GM12878 (cell line): ENCODE measurements around the gene EEFSEC. TPM values are rescaled to one million over a fixed set of nuclear protein-coding genes. Genes with fewer than 3 reads are reported as not detected.

ENCODE experiments used
- ATAC-seq: fragments of 200-7000 bp; cut with Tn5 transposase; 3 replicates; pipeline ENCODE4 v1.9.1; 2020; ENCODE audit warnings: mild to moderate bottlenecking, moderate library complexity
- BruUV-seq: library from RNA; stranded (reverse); fragments of 400-500 nt; replicated peaks from 2 replicates; lab custom pipeline; 2021; lab: Mats Ljungman, UMichigan
- CTCF ChIA-PET: fragments of 300-600 bp; sonication (Branson Sonifier 250); formaldehyde crosslinking; extraction: SDS; loops from one replicate; lab custom pipeline; 2021; ENCODE audit warnings: inconsistent platforms; lab: Yijun Ruan, JAX
- POLR2A ChIA-PET: fragments of 350-600 bp; formaldehyde crosslinking; extraction: SDS; loops from one replicate; lab custom pipeline; 2021; ENCODE audit warnings: inconsistent platforms; lab: Charles Lee
- RAD21 ChIA-PET: fragments of 300-600 bp; sonication (Branson Sonifier 250); formaldehyde crosslinking; loops from one replicate; lab custom pipeline; 2023; ENCODE audit warnings: antibody characterized with exemption; ENCODE audit not compliant: unreplicated experiment; lab: Charles Lee
- SMC1A ChIA-PET: fragments of 300-600 bp; sonication (Branson Sonifier 250); formaldehyde crosslinking; loops from one replicate; lab custom pipeline; 2023; ENCODE audit not compliant: unreplicated experiment, uncharacterized antibody; lab: Charles Lee
- DNase-seq: peaks from one replicate; pipeline ENCODE4 v3.0.0-alpha.2; 2011; ENCODE audit warnings: low read depth, low spot score
- FAIRE-seq: peaks from 3 replicates; lab custom pipeline; 2011; peaks lifted over from hg19 to GRCh38; lab: Jason Lieb, UNC
- H2AFZ ChIP-seq: 2 replicates; pipeline ENCODE4 v1.6.0; 2011; ENCODE audit warnings: low read depth, low read length, control low read depth; ENCODE audit not compliant: control insufficient read depth
- H3K27ac ChIP-seq: 2 replicates; pipeline ENCODE4 v1.5.1; 2011; ENCODE audit warnings: control low read depth; ENCODE audit not compliant: control insufficient read depth, insufficient read depth
- H3K27me3 ChIP-seq, 2 experiments: replicated peaks in 1 of 2; 2 replicates each; pipeline versions ENCODE4 v1.6.0 to v1.6.1; 2011; ENCODE audit warnings: low read length in 1 of 2; ENCODE audit not compliant: control insufficient read depth in 2 of 2, insufficient read depth in 2 of 2
- H3K36me3 ChIP-seq, 2 experiments: 2 replicates each; pipeline ENCODE4 v1.5.1; 2011; ENCODE audit warnings: low read length in 1 of 2; ENCODE audit not compliant: control insufficient read depth in 2 of 2, insufficient read depth in 2 of 2
- H3K4me1 ChIP-seq: 2 replicates; pipeline ENCODE4 v1.6.1; 2011; ENCODE audit warnings: mild to moderate bottlenecking, low read length, moderate library complexity, mixed read lengths; ENCODE audit not compliant: control insufficient read depth, insufficient read depth
- H3K4me2 ChIP-seq: 2 replicates; pipeline ENCODE4 v1.6.0; 2011; ENCODE audit warnings: control low read depth; ENCODE audit not compliant: control insufficient read depth, insufficient read depth
- H3K4me3 ChIP-seq: fragments of 200-600 bp; sonication (generic); 2 replicates; pipeline ENCODE4 v1.5.1; 2016
- H3K79me2 ChIP-seq: 2 replicates; pipeline ENCODE4 v1.6.0; 2011; ENCODE audit warnings: low read length; ENCODE audit not compliant: control insufficient read depth, insufficient read depth
- H3K9ac ChIP-seq: 2 replicates; pipeline ENCODE4 v1.8.0; 2011; ENCODE audit warnings: low read length, control low read depth, mixed read lengths; ENCODE audit not compliant: control insufficient read depth, insufficient read depth
- H3K9me3 ChIP-seq: replicated peaks from 3 replicates; pipeline ENCODE4 v1.5.1; 2011; ENCODE audit warnings: mild to moderate bottlenecking, low read length; ENCODE audit not compliant: control insufficient read depth, insufficient read depth
- H4K20me1 ChIP-seq: 2 replicates; pipeline ENCODE4 v1.6.0; 2011; ENCODE audit not compliant: control insufficient read depth, insufficient read depth
- ASH2L ChIP-seq: fragments of 300-600, 200-600 bp; sonication (generic); IDR thresholded peaks from 2 replicates; pipeline ENCODE4 v1.6.1; 2017; ENCODE audit warnings: low read depth, mild to moderate bottlenecking, borderline replicate concordance
- MTA2 ChIP-seq: fragments of 450-650 bp; IDR thresholded peaks from 2 replicates; pipeline ENCODE4 v1.6.1; 2016; ENCODE audit warnings: low read depth, mild to moderate bottlenecking, moderate library complexity
- POLR2A ChIP-seq: IDR thresholded peaks from 2 replicates; pipeline ENCODE4 v1.6.1; 2011; ENCODE audit warnings: low read depth, mild to moderate bottlenecking, low read length
- RB1 ChIP-seq: fragments of 450-650 bp; formaldehyde crosslinking; IDR thresholded peaks from 2 replicates; pipeline ENCODE4 v1.6.1; 2017; ENCODE audit warnings: mild to moderate bottlenecking, borderline replicate concordance
- RFX5 ChIP-seq: IDR thresholded peaks from 2 replicates; pipeline ENCODE4 v1.6.1; 2011; ENCODE audit warnings: low read depth, low read length, improper control_type of control experiment
- SUZ12 ChIP-seq: fragments of 200-600 bp; sonication (generic); IDR thresholded peaks from one replicate; pipeline ENCODE4 v1.6.1; 2018; ENCODE audit warnings: antibody characterized with exemption, mild to moderate bottlenecking; ENCODE audit not compliant: unreplicated experiment
- WGBS: methylation state at CpG from one replicate; pipeline ENCODE4 v1.1.6; 2016; ENCODE audit warnings: low lambda C conversion rate; ENCODE audit not compliant: insufficient replicate concordance, insufficient coverage; ENCODE audit errors: missing lambda C conversion rate; 5-methylcytosine and 5-hydroxymethylcytosine counted together
- in situ Hi-C: fragments of 300-500 bp; cut with MboI; formaldehyde crosslinking; loops from 9 replicates; pipeline ENCODE4 v1.14.3; 2018; ENCODE audit warnings: mixed read lengths
- intact Hi-C: fragments of 100-400 bp; cut with micrococcal nuclease; formaldehyde crosslinking; loops from one replicate; pipeline ENCODE4 v1.14.2; 2022; ENCODE audit not compliant: unreplicated experiment
- polyA plus RNA-seq, 11 experiments: library from polyadenylated mRNA; depleted of rRNA in 4 of 11; unstranded in 6 of 11; stranded (reverse) in 5 of 11; fragments of >200 nt; fragmentation: Nextera tagmentation in 4 of 11; fragmentation: Illumina TruSeq in 1 of 11; extraction: Ambion mirVana in 4 of 11; extraction: Trizol in 1 of 11; gene quantifications; 1 replicate in 1 of 11; 2 replicates in 10 of 11; pipeline versions ENCODE4 v1.2.1 to v1.2.3, GENCODE V29; 2011 to 2016; ENCODE audit warnings: inconsistent platforms in 2 of 11, missing spikeins in 2 of 11, low read depth in 1 of 11
- total RNA-seq, 4 experiments: library from RNA; depleted of rRNA in 3 of 4; stranded (reverse); fragments of >200 nt in 3 of 4; fragmentation: Illumina TruSeq in 1 of 4; extraction: Trizol in 1 of 4; gene quantifications; 2 replicates each; pipeline versions ENCODE4 v1.2.1 to v1.2.3, GENCODE V29; 2013 to 2021
- TF ChIP-seq, protein P1 (sequence below): fragments of 450-650 bp; IDR thresholded peaks from 2 replicates; pipeline ENCODE4 v1.6.1; 2018; ENCODE audit warnings: mild to moderate bottlenecking, low read depth, moderate library complexity; ENCODE audit not compliant: partially characterized antibody
- TF ChIP-seq, protein P2 (sequence below): fragments of 450-650 bp; IDR thresholded peaks from 2 replicates; pipeline ENCODE4 v1.6.1; 2016; ENCODE audit warnings: mild to moderate bottlenecking
- TF ChIP-seq, protein P3 (sequence below): fragments of 450-650 bp; formaldehyde crosslinking; IDR thresholded peaks from 2 replicates; pipeline ENCODE4 v1.5.0; 2022; ENCODE audit warnings: mild to moderate bottlenecking, missing genetic modification characterization
- TF ChIP-seq, protein P4 (sequence below): fragments of 450-650 bp; IDR thresholded peaks from 2 replicates; pipeline ENCODE4 v1.6.1; 2017; ENCODE audit warnings: borderline replicate concordance
- TF ChIP-seq, protein P5 (sequence below): fragments of 450-650 bp; IDR thresholded peaks from 2 replicates; pipeline ENCODE4 v1.6.1; 2017; ENCODE audit warnings: mild to moderate bottlenecking, low read depth, inconsistent platforms; ENCODE audit not compliant: poor library complexity, severe bottlenecking

EEFSEC gene
- total and polyA plus RNA-seq, 10 of the 15 experiments (the other 5 are each of a cell fraction or from before 2014, with no cell fraction given), result 0.29 to 29.1 (median 16.1) TPM

DNA sequence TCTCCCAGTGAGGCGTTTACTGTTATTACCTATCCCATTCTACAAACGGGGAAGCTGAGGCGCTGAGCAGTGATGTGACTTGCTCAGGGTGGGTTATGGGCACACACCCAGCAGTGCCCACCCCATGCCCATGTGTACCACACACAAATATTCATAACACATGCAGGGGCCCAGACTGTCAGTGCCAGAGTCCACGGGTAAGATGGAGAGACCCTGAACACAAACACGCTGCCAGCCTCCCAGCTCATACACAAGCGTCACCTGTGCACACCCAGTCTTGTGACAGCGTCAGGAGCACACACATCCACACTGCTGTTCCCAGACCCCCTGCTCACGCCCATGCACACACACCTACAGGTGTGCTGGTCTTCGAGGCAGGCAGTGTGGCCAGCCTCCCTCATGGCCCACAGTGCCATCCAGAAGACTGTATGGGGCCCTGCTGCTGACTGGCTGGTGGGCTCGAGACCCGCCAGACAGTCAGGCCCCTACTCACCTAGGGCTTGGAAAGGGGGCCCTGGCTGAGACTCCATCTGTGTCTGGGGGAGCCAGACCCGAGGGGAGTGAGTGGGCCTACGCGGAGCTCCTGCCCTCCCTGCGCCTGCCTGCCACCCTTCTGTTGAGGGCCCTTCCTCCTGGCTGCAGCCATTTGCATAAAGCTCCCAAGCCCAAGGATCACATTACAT is 274.0 kb downstream of the EEFSEC start:
- intact Hi-C loops (loop anchor here (5.0 kb wide), 1 partner anchor 330 kb away; no protein-coding TSS in a partner anchor), in situ Hi-C loops (no loop called here)
- Histone ChIP-seq H3K4me2 (no peak overlapping the region), H3K9ac (no peak overlapping the region), H3K36me3 (no peaks in the 10 kb centered on the region), H3K9me3 (no peaks in the 10 kb centered on the region), H3K27ac (no peak overlapping the region), H3K4me3 (no peak overlapping the region), H2AFZ (no peak overlapping the region), H3K4me1 (no peaks in the 10 kb centered on the region), H3K27me3 (no peaks in the 10 kb centered on the region; a peak in 3 of 4 replicates), H3K79me2 (no peaks in the 10 kb centered on the region), H4K20me1 (no peaks in the 10 kb centered on the region)
- no TSS peak for BruUV-seq
- ChIA-PET CTCF (interaction anchor here (0.5 to 3.7 kb wide), 9 partner anchors 13 to 181 kb away, joined by 3 to 28 read pairs (median 4); no protein-coding TSS in a partner anchor), SMC1A (interaction anchor here (0.9 to 1.0 kb wide), 3 partner anchors 11 to 182 kb away, joined by 3 read pairs; no protein-coding TSS in a partner anchor), POLR2A (no interaction called here), RAD21 (no interaction called here)
- DNase-seq, result no peak
- WGBS, result 70% methylated on average over 15 of the region's 15 CpGs
- ATAC-seq, result no peak
- FAIRE-seq, result no peak
- no peak for TF ChIP-seq MTA2
- no peak for TF ChIP-seq ASH2L
- TF ChIP-seq, protein P1, sequence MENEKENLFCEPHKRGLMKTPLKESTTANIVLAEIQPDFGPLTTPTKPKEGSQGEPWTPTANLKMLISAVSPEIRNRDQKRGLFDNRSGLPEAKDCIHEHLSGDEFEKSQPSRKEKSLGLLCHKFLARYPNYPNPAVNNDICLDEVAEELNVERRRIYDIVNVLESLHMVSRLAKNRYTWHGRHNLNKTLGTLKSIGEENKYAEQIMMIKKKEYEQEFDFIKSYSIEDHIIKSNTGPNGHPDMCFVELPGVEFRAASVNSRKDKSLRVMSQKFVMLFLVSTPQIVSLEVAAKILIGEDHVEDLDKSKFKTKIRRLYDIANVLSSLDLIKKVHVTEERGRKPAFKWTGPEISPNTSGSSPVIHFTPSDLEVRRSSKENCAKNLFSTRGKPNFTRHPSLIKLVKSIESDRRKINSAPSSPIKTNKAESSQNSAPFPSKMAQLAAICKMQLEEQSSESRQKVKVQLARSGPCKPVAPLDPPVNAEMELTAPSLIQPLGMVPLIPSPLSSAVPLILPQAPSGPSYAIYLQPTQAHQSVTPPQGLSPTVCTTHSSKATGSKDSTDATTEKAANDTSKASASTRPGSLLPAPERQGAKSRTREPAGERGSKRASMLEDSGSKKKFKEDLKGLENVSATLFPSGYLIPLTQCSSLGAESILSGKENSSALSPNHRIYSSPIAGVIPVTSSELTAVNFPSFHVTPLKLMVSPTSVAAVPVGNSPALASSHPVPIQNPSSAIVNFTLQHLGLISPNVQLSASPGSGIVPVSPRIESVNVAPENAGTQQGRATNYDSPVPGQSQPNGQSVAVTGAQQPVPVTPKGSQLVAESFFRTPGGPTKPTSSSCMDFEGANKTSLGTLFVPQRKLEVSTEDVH, result no peak
- TF ChIP-seq SUZ12, result no peak
- TF ChIP-seq, protein P2, sequence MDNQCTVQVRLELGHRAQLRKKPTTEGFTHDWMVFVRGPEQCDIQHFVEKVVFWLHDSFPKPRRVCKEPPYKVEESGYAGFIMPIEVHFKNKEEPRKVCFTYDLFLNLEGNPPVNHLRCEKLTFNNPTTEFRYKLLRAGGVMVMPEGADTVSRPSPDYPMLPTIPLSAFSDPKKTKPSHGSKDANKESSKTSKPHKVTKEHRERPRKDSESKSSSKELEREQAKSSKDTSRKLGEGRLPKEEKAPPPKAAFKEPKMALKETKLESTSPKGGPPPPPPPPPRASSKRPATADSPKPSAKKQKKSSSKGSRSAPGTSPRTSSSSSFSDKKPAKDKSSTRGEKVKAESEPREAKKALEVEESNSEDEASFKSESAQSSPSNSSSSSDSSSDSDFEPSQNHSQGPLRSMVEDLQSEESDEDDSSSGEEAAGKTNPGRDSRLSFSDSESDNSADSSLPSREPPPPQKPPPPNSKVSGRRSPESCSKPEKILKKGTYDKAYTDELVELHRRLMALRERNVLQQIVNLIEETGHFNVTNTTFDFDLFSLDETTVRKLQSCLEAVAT, result no peak
- TF ChIP-seq, protein P3, sequence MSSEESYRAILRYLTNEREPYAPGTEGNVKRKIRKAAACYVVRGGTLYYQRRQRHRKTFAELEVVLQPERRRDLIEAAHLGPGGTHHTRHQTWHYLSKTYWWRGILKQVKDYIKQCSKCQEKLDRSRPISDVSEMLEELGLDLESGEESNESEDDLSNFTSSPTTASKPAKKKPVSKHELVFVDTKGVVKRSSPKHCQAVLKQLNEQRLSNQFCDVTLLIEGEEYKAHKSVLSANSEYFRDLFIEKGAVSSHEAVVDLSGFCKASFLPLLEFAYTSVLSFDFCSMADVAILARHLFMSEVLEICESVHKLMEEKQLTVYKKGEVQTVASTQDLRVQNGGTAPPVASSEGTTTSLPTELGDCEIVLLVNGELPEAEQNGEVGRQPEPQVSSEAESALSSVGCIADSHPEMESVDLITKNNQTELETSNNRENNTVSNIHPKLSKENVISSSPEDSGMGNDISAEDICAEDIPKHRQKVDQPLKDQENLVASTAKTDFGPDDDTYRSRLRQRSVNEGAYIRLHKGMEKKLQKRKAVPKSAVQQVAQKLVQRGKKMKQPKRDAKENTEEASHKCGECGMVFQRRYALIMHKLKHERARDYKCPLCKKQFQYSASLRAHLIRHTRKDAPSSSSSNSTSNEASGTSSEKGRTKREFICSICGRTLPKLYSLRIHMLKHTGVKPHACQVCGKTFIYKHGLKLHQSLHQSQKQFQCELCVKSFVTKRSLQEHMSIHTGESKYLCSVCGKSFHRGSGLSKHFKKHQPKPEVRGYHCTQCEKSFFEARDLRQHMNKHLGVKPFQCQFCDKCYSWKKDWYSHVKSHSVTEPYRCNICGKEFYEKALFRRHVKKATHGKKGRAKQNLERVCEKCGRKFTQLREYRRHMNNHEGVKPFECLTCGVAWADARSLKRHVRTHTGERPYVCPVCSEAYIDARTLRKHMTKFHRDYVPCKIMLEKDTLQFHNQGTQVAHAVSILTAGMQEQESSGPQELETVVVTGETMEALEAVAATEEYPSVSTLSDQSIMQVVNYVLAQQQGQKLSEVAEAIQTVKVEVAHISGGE (CRISPR knock-in tag), result no peak
- TF ChIP-seq, protein P4, sequence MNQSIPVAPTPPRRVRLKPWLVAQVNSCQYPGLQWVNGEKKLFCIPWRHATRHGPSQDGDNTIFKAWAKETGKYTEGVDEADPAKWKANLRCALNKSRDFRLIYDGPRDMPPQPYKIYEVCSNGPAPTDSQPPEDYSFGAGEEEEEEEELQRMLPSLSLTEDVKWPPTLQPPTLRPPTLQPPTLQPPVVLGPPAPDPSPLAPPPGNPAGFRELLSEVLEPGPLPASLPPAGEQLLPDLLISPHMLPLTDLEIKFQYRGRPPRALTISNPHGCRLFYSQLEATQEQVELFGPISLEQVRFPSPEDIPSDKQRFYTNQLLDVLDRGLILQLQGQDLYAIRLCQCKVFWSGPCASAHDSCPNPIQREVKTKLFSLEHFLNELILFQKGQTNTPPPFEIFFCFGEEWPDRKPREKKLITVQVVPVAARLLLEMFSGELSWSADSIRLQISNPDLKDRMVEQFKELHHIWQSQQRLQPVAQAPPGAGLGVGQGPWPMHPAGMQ, result no peak
- no peak for TF ChIP-seq RB1
- TF ChIP-seq RFX5, result no peak
- TF ChIP-seq POLR2A, result no peak
- TF ChIP-seq, protein P5, sequence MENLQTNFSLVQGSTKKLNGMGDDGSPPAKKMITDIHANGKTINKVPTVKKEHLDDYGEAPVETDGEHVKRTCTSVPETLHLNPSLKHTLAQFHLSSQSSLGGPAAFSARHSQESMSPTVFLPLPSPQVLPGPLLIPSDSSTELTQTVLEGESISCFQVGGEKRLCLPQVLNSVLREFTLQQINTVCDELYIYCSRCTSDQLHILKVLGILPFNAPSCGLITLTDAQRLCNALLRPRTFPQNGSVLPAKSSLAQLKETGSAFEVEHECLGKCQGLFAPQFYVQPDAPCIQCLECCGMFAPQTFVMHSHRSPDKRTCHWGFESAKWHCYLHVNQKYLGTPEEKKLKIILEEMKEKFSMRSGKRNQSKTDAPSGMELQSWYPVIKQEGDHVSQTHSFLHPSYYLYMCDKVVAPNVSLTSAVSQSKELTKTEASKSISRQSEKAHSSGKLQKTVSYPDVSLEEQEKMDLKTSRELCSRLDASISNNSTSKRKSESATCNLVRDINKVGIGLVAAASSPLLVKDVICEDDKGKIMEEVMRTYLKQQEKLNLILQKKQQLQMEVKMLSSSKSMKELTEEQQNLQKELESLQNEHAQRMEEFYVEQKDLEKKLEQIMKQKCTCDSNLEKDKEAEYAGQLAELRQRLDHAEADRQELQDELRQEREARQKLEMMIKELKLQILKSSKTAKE, result no peak
